ENCODE measurements around the gene EPHA6. TPM values are rescaled to one million over a fixed set of nuclear protein-coding genes. Genes with fewer than 3 reads are reported as not detected.

EPHA6 gene
- total and polyA plus RNA-seq, 2 donors (not counting 1 experiment from before 2014, with no cell fraction given), result not detected

DNA sequence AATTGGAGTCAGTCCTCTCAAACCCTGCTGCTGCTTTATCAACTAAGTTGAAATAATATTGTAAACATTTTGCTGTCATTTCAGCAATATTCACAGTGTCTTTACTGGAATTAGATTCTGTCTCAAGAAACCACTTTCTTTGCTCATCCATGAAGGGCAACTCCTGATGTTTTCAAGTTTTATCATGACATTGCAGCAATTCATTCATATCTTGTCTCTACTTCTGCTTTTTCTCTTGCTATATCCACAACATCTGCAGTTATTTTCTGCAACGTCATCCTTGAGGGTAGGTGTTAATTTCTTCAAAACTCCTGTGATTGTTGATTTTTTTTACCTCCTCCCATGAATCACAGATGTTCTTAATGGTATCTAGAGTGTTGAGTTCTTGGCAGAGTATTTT is 181.6 kb downstream of the EPHA6 start:
- CTCF ChIA-PET, result no interaction called here
- no peaks in the 10 kb centered on the region for H3K9me3 ChIP-seq (ENCODE audit: control extremely low read depth in 1 of 3, control insufficient read depth in 2 of 3, insufficient read depth in 1 of 3, low read length in 2 of 3)
- H3K9me3 Mint-ChIP-seq (ENCODE audit: insufficient read depth), result no peaks in the 10 kb centered on the region

GRCh38 chr3:97001611-97002010 is 187.2 kb downstream of the EPHA6 start:
- no peaks in the 10 kb centered on the region for H3K9me3 Mint-ChIP-seq (ENCODE audit: insufficient read depth)
- WGBS (ENCODE audit: insufficient coverage), result no CpG with 5 or more reads among the region's 1 CpG
- H3K4me1 ChIP-seq (ENCODE audit: control insufficient read depth in 2 of 2, insufficient read depth in 2 of 2, low read length in 2 of 2), result no peaks in the 10 kb centered on the region
- DNase-seq (no peak), ATAC-seq (ENCODE audit: low read depth) (no peak)
- no peak overlapping the region for H2AFZ ChIP-seq (ENCODE audit: insufficient read depth, low read depth, low read length, poor library complexity, severe bottlenecking)
- H3K36me3 ChIP-seq (replicated peaks in 1 of 2; ENCODE audit: control extremely low read depth in 1 of 2, control insufficient read depth in 1 of 2, extremely low read depth in 1 of 2, insufficient read depth in 2 of 2, low read length in 1 of 2), result no peaks in the 10 kb centered on the region
- TF ChIP-seq, protein P1, sequence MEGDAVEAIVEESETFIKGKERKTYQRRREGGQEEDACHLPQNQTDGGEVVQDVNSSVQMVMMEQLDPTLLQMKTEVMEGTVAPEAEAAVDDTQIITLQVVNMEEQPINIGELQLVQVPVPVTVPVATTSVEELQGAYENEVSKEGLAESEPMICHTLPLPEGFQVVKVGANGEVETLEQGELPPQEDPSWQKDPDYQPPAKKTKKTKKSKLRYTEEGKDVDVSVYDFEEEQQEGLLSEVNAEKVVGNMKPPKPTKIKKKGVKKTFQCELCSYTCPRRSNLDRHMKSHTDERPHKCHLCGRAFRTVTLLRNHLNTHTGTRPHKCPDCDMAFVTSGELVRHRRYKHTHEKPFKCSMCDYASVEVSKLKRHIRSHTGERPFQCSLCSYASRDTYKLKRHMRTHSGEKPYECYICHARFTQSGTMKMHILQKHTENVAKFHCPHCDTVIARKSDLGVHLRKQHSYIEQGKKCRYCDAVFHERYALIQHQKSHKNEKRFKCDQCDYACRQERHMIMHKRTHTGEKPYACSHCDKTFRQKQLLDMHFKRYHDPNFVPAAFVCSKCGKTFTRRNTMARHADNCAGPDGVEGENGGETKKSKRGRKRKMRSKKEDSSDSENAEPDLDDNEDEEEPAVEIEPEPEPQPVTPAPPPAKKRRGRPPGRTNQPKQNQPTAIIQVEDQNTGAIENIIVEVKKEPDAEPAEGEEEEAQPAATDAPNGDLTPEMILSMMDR (IDR thresholded peaks at IDR 0.05), result no peak
- no peak for TF ChIP-seq EZH2 (IDR thresholded peaks at IDR 0.05; ENCODE audit: borderline replicate concordance, insufficient read depth, low read depth, low read length, poor library complexity, severe bottlenecking)
- no peaks in the 10 kb centered on the region for H3K79me2 ChIP-seq (ENCODE audit: control insufficient read depth, insufficient read depth, low read length)
- H3K9me3 ChIP-seq (ENCODE audit: control extremely low read depth in 1 of 3, control insufficient read depth in 2 of 3, insufficient read depth in 1 of 3, low read length in 2 of 3), result no peaks in the 10 kb centered on the region
- POLR2A ChIA-PET, result no interaction called here
- no peak overlapping the region for H3K4me3 Mint-ChIP-seq
- no peak overlapping the region for H3K27ac Mint-ChIP-seq
- no peak overlapping the region for H3K27ac ChIP-seq (ENCODE audit: low read length in 2 of 2)
- no peaks in the 10 kb centered on the region for H4K20me1 ChIP-seq (ENCODE audit: control insufficient read depth, insufficient read depth, low read length, poor library complexity, severe bottlenecking)
- intact Hi-C loops (cut with micrococcal nuclease), result no loop called here
- H3K4me2 ChIP-seq (replicated peaks; ENCODE audit: low read depth, low read length, poor library complexity, severe bottlenecking), result no peak overlapping the region
- no peaks in the 10 kb centered on the region for H3K27me3 Mint-ChIP-seq
- H3K9ac ChIP-seq (ENCODE audit: low read length), result no peak overlapping the region
- H3K4me3 ChIP-seq (ENCODE audit: control extremely low read depth in 1 of 5, extremely low read depth in 1 of 5, insufficient read depth in 1 of 5, low read depth in 2 of 5, low read length in 4 of 5), result no peak overlapping the region
- CTCF ChIA-PET, result no interaction called here
- no peaks in the 10 kb centered on the region for H3K27me3 ChIP-seq (replicated peaks in 1 of 4; ENCODE audit: control extremely low read depth in 1 of 4, control insufficient read depth in 3 of 4, insufficient read depth in 4 of 4, low read length in 3 of 4)
- no peaks in the 10 kb centered on the region for H3K4me1 Mint-ChIP-seq

More for the DNA sequence above, 181.6 kb downstream of the EPHA6 start:
- no CpG with 5 or more reads among the region's 1 CpG for WGBS (ENCODE audit: insufficient coverage)
- POLR2A ChIA-PET, result no interaction called here
- no peaks in the 10 kb centered on the region for H3K4me1 ChIP-seq (ENCODE audit: control insufficient read depth in 2 of 2, insufficient read depth in 2 of 2, low read length in 2 of 2)
- intact Hi-C loops (cut with micrococcal nuclease), result no loop called here
- H3K27ac ChIP-seq (ENCODE audit: low read length in 2 of 2), result no peak overlapping the region
- Mint-ChIP-seq H3K27ac (no peak overlapping the region), H3K4me3 (no peak overlapping the region), H3K27me3 (no peaks in the 10 kb centered on the region), H3K4me1 (no peaks in the 10 kb centered on the region)
- no peak for TF ChIP-seq EZH2 (IDR thresholded peaks at IDR 0.05; ENCODE audit: borderline replicate concordance, insufficient read depth, low read depth, low read length, poor library complexity, severe bottlenecking)
- TF ChIP-seq, protein P1 (IDR thresholded peaks at IDR 0.05), result no peak
- no peaks in the 10 kb centered on the region for H3K27me3 ChIP-seq (replicated peaks in 1 of 4; ENCODE audit: control extremely low read depth in 1 of 4, control insufficient read depth in 3 of 4, insufficient read depth in 4 of 4, low read length in 3 of 4)
- H3K4me3 ChIP-seq (ENCODE audit: control extremely low read depth in 1 of 5, extremely low read depth in 1 of 5, insufficient read depth in 1 of 5, low read depth in 2 of 5, low read length in 4 of 5), result no peak overlapping the region
- ATAC-seq (ENCODE audit: low read depth), result no peak
- H3K36me3 ChIP-seq (replicated peaks in 1 of 2; ENCODE audit: control extremely low read depth in 1 of 2, control insufficient read depth in 1 of 2, extremely low read depth in 1 of 2, insufficient read depth in 2 of 2, low read length in 1 of 2), result no peaks in the 10 kb centered on the region
- no peak overlapping the region for H2AFZ ChIP-seq (ENCODE audit: insufficient read depth, low read depth, low read length, poor library complexity, severe bottlenecking)
- H4K20me1 ChIP-seq (ENCODE audit: control insufficient read depth, insufficient read depth, low read length, poor library complexity, severe bottlenecking), result no peaks in the 10 kb centered on the region
- H3K4me2 ChIP-seq (replicated peaks; ENCODE audit: low read depth, low read length, poor library complexity, severe bottlenecking), result no peak overlapping the region
- H3K79me2 ChIP-seq (ENCODE audit: control insufficient read depth, insufficient read depth, low read length), result no peaks in the 10 kb centered on the region
- DNase-seq, result no peak
- H3K9ac ChIP-seq (ENCODE audit: low read length), result no peak overlapping the region

Data from B cell (primary cell).